Measurements from ENCODE around the gene RHOXF2B. TPM values are rescaled to one million over a fixed set of nuclear protein-coding genes. Genes with fewer than 3 reads are reported as not detected.
A peak's percentile ranks its signal among the peaks of the same experiment; 100 is the strongest.
"Not testable (repeated sequence)": the region's sequence is repeated elsewhere in the genome, so short reads cannot be mapped to it uniquely, and the experiment has no call there.

RHOXF2B gene
- total and polyA plus RNA-seq, 7 donors: not detected

DNA sequence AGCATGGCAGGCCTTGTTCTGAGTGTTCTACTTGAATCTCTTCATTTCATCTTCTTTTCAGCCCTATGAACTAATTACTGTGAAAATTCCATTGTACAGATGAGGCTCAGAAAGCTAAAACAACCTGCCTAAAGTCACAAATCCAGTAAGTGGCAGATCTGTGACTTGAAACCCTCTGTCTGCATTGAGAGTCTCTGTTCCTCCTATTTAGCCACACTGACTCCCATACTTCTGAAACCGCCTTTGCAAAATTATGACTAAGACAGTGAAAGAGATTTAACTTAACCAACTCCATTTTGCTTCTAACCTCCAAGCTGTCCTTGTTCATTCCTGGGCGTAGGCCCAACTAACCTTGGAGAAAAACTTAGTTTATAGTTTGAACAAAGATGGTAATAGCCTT is 35.2 kb downstream of the RHOXF2B start:
- ATAC-seq; H3K27me3 ChIP-seq (ENCODE audit: insufficient read depth in 3 of 3, low read length in 2 of 3); H3K27ac ChIP-seq; intact Hi-C loops (cut with DNase I); H3K36me3 ChIP-seq (ENCODE audit: insufficient read depth in 1 of 2, low read depth in 1 of 2); H3K4me1 ChIP-seq; DNase-seq; H3K9me3 ChIP-seq; H3K4me3 ChIP-seq: not testable (repeated sequence)
- no CpG with 5 or more reads among the region's 2 CpGs for WGBS, 3 donors

DNA sequence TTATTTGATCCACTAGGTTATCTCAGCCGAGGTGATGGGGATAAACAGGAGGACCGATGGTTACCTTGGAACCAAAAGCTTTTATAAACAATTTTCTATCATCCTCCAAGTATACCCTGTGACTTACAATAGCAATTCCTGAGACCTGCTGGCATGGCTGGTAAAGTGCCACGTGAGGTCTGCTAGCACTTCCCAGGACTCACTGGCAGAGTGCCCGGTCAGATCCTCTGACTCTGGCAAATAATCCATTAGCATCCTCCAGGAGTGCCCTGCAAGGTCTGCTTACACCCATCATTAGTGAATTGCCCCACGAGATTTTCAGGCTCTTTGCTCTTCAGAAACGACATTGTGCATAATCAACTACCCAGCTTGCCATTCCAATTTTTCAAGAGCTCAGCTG is 37.3 kb downstream of the RHOXF2B start:
- H3K27ac ChIP-seq; intact Hi-C loops (cut with DNase I); H3K9me3 ChIP-seq; ATAC-seq; DNase-seq; H3K27me3 ChIP-seq (ENCODE audit: insufficient read depth in 3 of 3, low read length in 2 of 3); H3K36me3 ChIP-seq (ENCODE audit: insufficient read depth in 1 of 2, low read depth in 1 of 2); H3K4me3 ChIP-seq; H3K4me1 ChIP-seq: not testable (repeated sequence)
- no CpG with 5 or more reads among the region's 6 CpGs for WGBS, 3 donors

DNA sequence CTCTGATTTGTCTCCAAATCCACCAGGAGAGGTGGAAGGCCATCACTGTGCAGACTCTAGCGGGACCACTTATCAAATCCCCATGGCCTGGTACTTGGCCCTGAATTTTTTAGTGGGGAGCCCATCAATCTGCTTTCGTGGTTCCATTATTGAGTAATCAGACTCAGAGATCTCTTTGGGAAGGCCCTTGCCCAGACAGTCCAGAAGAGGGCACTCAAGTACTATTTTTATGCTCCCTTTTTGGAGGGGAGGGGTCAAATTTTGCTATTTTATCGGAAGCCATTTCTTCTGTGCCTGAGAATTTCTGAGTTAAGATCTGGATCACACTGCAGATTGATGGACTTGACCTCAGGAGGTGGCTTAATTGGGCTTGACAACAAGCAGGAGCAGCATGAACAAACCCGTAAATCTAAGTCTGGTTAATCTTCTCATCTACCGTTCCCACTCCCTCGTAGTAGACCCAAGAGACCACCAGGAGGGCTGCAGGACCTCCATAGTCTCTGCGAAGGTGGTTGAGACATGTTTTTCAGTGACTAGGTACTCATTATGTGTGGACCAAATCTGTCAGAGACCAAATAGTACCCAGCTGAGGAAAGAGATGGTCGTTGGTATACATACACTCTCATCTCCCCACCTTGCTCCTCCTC is 38.3 kb downstream of the RHOXF2B start:
- intact Hi-C loops (cut with DNase I): loop anchor here in 1 of 2 donors (10.0 kb wide), 1 partner anchor 176 kb away; no protein-coding TSS in a partner anchor
- not testable (repeated sequence) for H3K27me3 ChIP-seq (ENCODE audit: insufficient read depth in 3 of 3, low read length in 2 of 3); H3K9me3 ChIP-seq; H3K27ac ChIP-seq; DNase-seq; H3K36me3 ChIP-seq (ENCODE audit: insufficient read depth in 1 of 2, low read depth in 1 of 2); H3K4me1 ChIP-seq; H3K4me3 ChIP-seq
- ATAC-seq: peak in 2 of 4 donors; percentile 46 to 50
- WGBS, 3 donors: no CpG with 5 or more reads among the region's 8 CpGs

DNA sequence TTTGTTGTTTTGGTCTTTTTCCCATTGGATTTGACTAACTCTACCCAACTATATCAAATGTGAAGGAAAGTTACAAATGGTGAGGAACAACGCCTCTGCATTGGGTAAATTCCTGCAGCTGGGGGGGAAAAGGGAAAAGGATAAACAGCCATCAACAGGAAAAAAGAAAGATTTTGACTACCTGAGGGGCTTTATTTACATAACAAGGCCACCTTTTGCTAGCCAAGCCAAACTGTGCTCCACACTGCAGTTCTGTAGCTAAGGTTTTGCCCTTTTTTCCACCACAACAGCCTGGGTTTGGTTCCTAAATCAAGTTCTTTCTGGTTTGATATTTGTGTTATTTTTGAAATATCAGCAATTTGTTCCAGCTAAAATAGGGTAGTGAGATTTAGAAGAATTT is 40.8 kb downstream of the RHOXF2B start:
- WGBS, 3 donors: 67 to 72% (median 69%) methylated on average over 1 of the region's 1 CpG
- H3K27me3 ChIP-seq (ENCODE audit: insufficient read depth in 3 of 3, low read length in 2 of 3): peaks cover 0 to 2% (median 0%) of the 10 kb centered on the region in 3 donors
- intact Hi-C loops (cut with DNase I): loop anchor here in 1 of 2 donors (10.0 kb wide), 1 partner anchor 178 kb away; no protein-coding TSS in a partner anchor
- H3K4me3 ChIP-seq: no peak overlapping the region
- H3K36me3 ChIP-seq (ENCODE audit: insufficient read depth in 1 of 2, low read depth in 1 of 2): no peaks in the 10 kb centered on the region
- TF ChIP-seq, protein P1, sequence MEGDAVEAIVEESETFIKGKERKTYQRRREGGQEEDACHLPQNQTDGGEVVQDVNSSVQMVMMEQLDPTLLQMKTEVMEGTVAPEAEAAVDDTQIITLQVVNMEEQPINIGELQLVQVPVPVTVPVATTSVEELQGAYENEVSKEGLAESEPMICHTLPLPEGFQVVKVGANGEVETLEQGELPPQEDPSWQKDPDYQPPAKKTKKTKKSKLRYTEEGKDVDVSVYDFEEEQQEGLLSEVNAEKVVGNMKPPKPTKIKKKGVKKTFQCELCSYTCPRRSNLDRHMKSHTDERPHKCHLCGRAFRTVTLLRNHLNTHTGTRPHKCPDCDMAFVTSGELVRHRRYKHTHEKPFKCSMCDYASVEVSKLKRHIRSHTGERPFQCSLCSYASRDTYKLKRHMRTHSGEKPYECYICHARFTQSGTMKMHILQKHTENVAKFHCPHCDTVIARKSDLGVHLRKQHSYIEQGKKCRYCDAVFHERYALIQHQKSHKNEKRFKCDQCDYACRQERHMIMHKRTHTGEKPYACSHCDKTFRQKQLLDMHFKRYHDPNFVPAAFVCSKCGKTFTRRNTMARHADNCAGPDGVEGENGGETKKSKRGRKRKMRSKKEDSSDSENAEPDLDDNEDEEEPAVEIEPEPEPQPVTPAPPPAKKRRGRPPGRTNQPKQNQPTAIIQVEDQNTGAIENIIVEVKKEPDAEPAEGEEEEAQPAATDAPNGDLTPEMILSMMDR (IDR thresholded peaks at IDR 0.05): no peak
- H3K4me1 ChIP-seq: no peaks in the 10 kb centered on the region
- DNase-seq (no peak), ATAC-seq (no peak)
- no peaks in the 10 kb centered on the region for H3K9me3 ChIP-seq
- H3K27ac ChIP-seq: no peak overlapping the region

DNA sequence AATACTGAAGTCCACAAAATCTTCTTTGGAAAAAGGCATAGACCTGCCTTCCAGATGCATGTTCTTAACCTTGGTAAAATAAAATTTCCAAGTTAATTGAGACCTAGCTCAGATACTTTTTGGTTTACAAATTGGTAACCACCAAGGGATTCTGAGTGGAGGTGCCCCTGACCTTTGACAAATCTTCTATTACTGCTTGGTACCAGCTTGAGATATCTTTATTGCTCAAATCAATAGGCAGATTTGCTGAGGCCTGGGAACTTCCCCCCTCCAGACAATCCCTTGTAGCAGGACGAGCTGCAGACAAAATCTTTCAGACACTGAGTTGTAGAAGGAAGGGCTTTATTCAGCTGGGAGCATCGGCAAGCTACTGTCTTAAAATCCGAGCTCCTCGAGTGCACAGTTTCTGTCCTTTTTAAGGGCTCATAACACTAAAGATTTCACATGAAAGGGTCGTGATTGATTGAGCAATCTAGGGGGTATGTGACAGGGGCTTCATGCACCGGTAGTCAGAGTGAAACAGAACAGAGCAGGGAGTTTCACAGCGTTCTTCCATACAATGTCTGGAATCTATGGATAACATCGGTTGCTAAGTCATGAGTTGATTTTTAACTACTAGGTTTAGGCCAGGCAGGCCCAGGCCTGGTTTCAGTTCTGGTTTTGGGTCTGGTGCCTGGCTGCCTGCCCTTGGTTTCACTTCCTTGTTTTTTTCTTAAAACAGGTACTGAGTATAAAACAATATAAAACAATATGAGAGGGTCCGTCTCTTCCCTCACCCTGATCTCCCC is 41.8 kb downstream of the RHOXF2B start:
- H3K4me1 ChIP-seq; ATAC-seq; H3K36me3 ChIP-seq (ENCODE audit: insufficient read depth in 1 of 2, low read depth in 1 of 2); H3K27ac ChIP-seq; H3K9me3 ChIP-seq; H3K27me3 ChIP-seq (ENCODE audit: insufficient read depth in 3 of 3, low read length in 2 of 3); H3K4me3 ChIP-seq: not testable (repeated sequence)
- DNase-seq: peak in 1 of 2 donors; percentile 24
- WGBS, 3 donors: 71 to 77% (median 73%) methylated on average over 9 of the region's 9 CpGs
- intact Hi-C loops (cut with DNase I): loop anchor here in 1 of 2 donors (10.0 kb wide), 1 partner anchor 179 kb away; no protein-coding TSS in a partner anchor

DNA sequence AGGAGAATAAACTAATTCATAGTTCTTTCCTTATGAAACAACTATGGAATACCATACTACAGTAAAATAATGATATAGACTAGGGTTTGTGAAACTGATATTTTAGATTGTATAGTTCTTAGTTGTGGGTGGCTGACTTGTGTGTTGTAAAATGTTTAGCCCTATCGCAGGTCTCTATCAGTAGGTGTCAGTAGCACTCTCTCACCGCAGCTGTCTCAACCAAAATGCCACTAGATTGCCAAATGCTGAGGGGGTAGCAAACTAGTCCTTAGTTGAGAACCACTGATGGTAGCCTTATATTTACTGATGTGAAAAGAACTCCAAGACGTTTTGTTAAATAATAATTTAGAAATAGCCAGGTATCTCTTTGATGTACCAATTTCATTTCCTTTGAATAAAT is 48.1 kb downstream of the RHOXF2B start:
- Histone ChIP-seq H3K27me3 (ENCODE audit: insufficient read depth in 3 of 3, low read length in 2 of 3) (peaks cover 0 to 2% (median 0%) of the 10 kb centered on the region in 3 donors), H3K27ac (no peak overlapping the region), H3K4me3 (no peak overlapping the region), H3K9me3 (peaks cover 4% of the 10 kb centered on the region), H3K4me1 (no peaks in the 10 kb centered on the region), H3K36me3 (ENCODE audit: insufficient read depth in 1 of 2, low read depth in 1 of 2) (no peaks in the 10 kb centered on the region)
- WGBS, 3 donors: 12 to 21% (median 20%) methylated on average over 3 of the region's 3 CpGs
- intact Hi-C loops (cut with DNase I): no loop called here
- DNase-seq (no peak), ATAC-seq (no peak)
- TF ChIP-seq, protein P1 (IDR thresholded peaks at IDR 0.05): no peak

Data from psoas muscle (tissue), 8 donors.